HCT116 (cell line): Measurements from ENCODE around the gene SIRPA. TPM values are rescaled to one million over a fixed set of nuclear protein-coding genes. Genes with fewer than 3 reads are reported as not detected.

Experiments
- ATAC-seq: fragments of 200-7000 bp; cut with Tn5 transposase; 2 replicates; pipeline ENCODE4 v1.9.1; 2020; ENCODE audit warnings: mild to moderate bottlenecking, moderate library complexity
- BruUV-seq: library from RNA; stranded (reverse); fragments of 400-500 nt; replicated peaks from 2 replicates; lab custom pipeline; 2021; lab: Mats Ljungman, UMichigan
- CTCF ChIA-PET: fragments of 300-600 bp; sonication (Branson Sonifier 250); formaldehyde crosslinking; loops from one replicate; lab custom pipeline; 2021; ENCODE audit warnings: antibody characterized with exemption; lab: Charles Lee
- POLR2A ChIA-PET: fragments of 300-600, 350-600 bp; sonication (Branson Sonifier 250); formaldehyde crosslinking; loops from one replicate; lab custom pipeline; 2021; ENCODE audit warnings: antibody characterized with exemption; lab: Charles Lee
- RAD21 ChIA-PET, 2 experiments: fragments of 300-600 bp; sonication (Branson Sonifier 250); formaldehyde crosslinking; loops; one replicate each; lab custom pipeline; 2023; ENCODE audit warnings: low total read pairs in 2 of 2; ENCODE audit not compliant: uncharacterized antibody in 2 of 2, unreplicated experiment in 2 of 2, low non-redundant PET in 1 of 2; lab: Charles Lee
- DNase-seq: peaks from one replicate; pipeline ENCODE4 v3.0.0-alpha.2; 2010; ENCODE audit warnings: low read depth, low spot score
- H2AFZ ChIP-seq: fragments of 200-600 bp; shearing (Covaris generic), sonication (generic); 2 replicates; pipeline ENCODE4 v1.6.1; 2017; ENCODE audit warnings: low read depth, mixed run types, mixed read lengths, antibody characterized with exemption, low read length; ENCODE audit not compliant: poor library complexity, severe bottlenecking
- H3K27ac ChIP-seq: 2 replicates; pipeline ENCODE4 v1.5.1; 2012; ENCODE audit warnings: low read depth, low read length
- H3K27me3 ChIP-seq: fragments of 200-600 bp; sonication (generic); 2 replicates; pipeline ENCODE4 v1.6.1; 2016; ENCODE audit warnings: mixed run types, low read length, mixed read lengths; ENCODE audit not compliant: insufficient read depth
- H3K36me3 ChIP-seq, 2 experiments: fragments of 200-500 bp in 1 of 2; fragments of 200-600 bp in 1 of 2; sonication (Bioruptor generic) in 1 of 2; sonication (generic) in 1 of 2; 2 replicates each; pipeline versions ENCODE4 v1.5.1 to v1.6.1; 2014 to 2016; ENCODE audit warnings: low read length in 2 of 2, inconsistent platforms in 1 of 2, mixed read lengths in 1 of 2, mixed run types in 1 of 2; ENCODE audit not compliant: insufficient read depth in 2 of 2, control insufficient read depth in 1 of 2
- H3K4me1 ChIP-seq, 2 experiments: fragments of 200-600 bp in 1 of 2; sonication (generic) in 1 of 2; 2 replicates each; pipeline versions ENCODE4 v1.5.1 to v1.6.1; 2012 to 2017; ENCODE audit warnings: low read length in 2 of 2, inconsistent platforms in 1 of 2, mild to moderate bottlenecking in 1 of 2, mixed read lengths in 1 of 2, mixed run types in 1 of 2, moderate library complexity in 1 of 2; ENCODE audit not compliant: insufficient read depth in 2 of 2, control insufficient read depth in 1 of 2
- H3K4me2 ChIP-seq: fragments of 200-600 bp; sonication (generic); 2 replicates; pipeline ENCODE4 v1.6.1; 2017; ENCODE audit warnings: mixed run types, low read length, mixed read lengths
- H3K4me3 ChIP-seq, 2 experiments: fragments of 200-600 bp in 1 of 2; sonication (generic) in 1 of 2; replicated peaks in 1 of 2; 2 replicates each; pipeline ENCODE4 v1.5.1; 2011 to 2016; ENCODE audit warnings: low read length in 2 of 2, control low read depth in 1 of 2, low read depth in 1 of 2, mild to moderate bottlenecking in 1 of 2, mixed read lengths in 1 of 2, mixed run types in 1 of 2
- H3K79me2 ChIP-seq: fragments of 200-600 bp; sonication (generic); 2 replicates; pipeline ENCODE4 v1.6.1; 2017; ENCODE audit warnings: mild to moderate bottlenecking, mixed run types, low read length, moderate library complexity, mixed read lengths; ENCODE audit not compliant: insufficient read depth
- H3K9ac ChIP-seq: fragments of 200-600 bp; sonication (generic); 2 replicates; pipeline ENCODE4 v1.6.1; 2016; ENCODE audit warnings: low read length, mixed read lengths
- H3K9me2 ChIP-seq: fragments of 200-600 bp; sonication (generic), shearing (Covaris generic); 2 replicates; pipeline ENCODE4 v1.6.1; 2017; ENCODE audit warnings: mixed run types, mild to moderate bottlenecking, moderate library complexity; ENCODE audit not compliant: insufficient read depth
- H3K9me3 ChIP-seq, 2 experiments: fragments of 200-500 bp in 1 of 2; fragments of 200-600 bp in 1 of 2; sonication (Bioruptor generic) in 1 of 2; sonication (generic) in 1 of 2; 2 replicates each; pipeline ENCODE4 v1.6.1; 2014 to 2017; ENCODE audit warnings: low read length in 2 of 2, mixed read lengths in 2 of 2, inconsistent platforms in 1 of 2, low read depth in 1 of 2, mild to moderate bottlenecking in 1 of 2, mixed run types in 1 of 2, moderate library complexity in 1 of 2; ENCODE audit not compliant: control insufficient read depth in 1 of 2, insufficient read depth in 1 of 2
- H4K20me1 ChIP-seq: fragments of 200-600 bp; sonication (generic), shearing (Covaris generic); 2 replicates; pipeline ENCODE4 v1.6.1; 2017; ENCODE audit warnings: mixed run types, mild to moderate bottlenecking, moderate library complexity; ENCODE audit not compliant: insufficient read depth
- CBX3 ChIP-seq: IDR thresholded peaks from 2 replicates; pipeline ENCODE4 v1.6.1; 2012; ENCODE audit warnings: low read depth
- EGR1 ChIP-seq: IDR thresholded peaks from 2 replicates; pipeline ENCODE4 v1.6.1; 2012; ENCODE audit warnings: low read depth
- ELF1 ChIP-seq: IDR thresholded peaks from 2 replicates; pipeline ENCODE4 v1.6.1; 2012; ENCODE audit warnings: low read depth, borderline replicate concordance
- EZH2phosphoT487 ChIP-seq: fragments of 200-600 bp; IDR thresholded peaks from 2 replicates; pipeline ENCODE4 v1.6.1; 2018; ENCODE audit warnings: antibody characterized with exemption, borderline replicate concordance
- FOSL1 ChIP-seq: IDR thresholded peaks from 2 replicates; pipeline ENCODE4 v1.6.1; 2012; ENCODE audit warnings: low read depth
- JUND ChIP-seq: IDR thresholded peaks from 2 replicates; pipeline ENCODE4 v1.6.1; 2012
- POLR2A ChIP-seq: IDR thresholded peaks from 2 replicates; pipeline ENCODE4 v1.7.0; 2011; ENCODE audit warnings: borderline replicate concordance; ENCODE audit not compliant: insufficient read depth, insufficient read length; ENCODE audit errors: extremely low read depth
- POLR2AphosphoS5 ChIP-seq: IDR thresholded peaks from 2 replicates; pipeline ENCODE4 v1.6.1; 2011; ENCODE audit warnings: mild to moderate bottlenecking, low read depth, low read length, moderate library complexity
- REST ChIP-seq: IDR thresholded peaks from 2 replicates; pipeline ENCODE4 v1.6.1; 2012; ENCODE audit warnings: low read depth
- SP1 ChIP-seq: IDR thresholded peaks from 2 replicates; pipeline ENCODE4 v1.6.1; 2012; ENCODE audit warnings: low read depth
- SRF ChIP-seq: IDR thresholded peaks from 2 replicates; pipeline ENCODE4 v1.6.1; 2012; ENCODE audit warnings: low read depth
- TCF7L2 ChIP-seq: IDR thresholded peaks from 2 replicates; pipeline ENCODE4 v1.7.0; 2011; ENCODE audit warnings: borderline replicate concordance, inconsistent platforms; ENCODE audit not compliant: insufficient read depth, insufficient read length; ENCODE audit errors: extremely low read depth
- YY1 ChIP-seq: IDR thresholded peaks from 2 replicates; pipeline ENCODE4 v1.6.1; 2011; ENCODE audit warnings: low read length, low read depth, moderate library complexity, mild to moderate bottlenecking; ENCODE audit not compliant: insufficient replicate concordance; ENCODE audit errors: extremely low read depth
- ZFX ChIP-seq: fragments of 450-650 bp; IDR thresholded peaks from 2 replicates; pipeline ENCODE4 v1.6.1; 2017
- ZNF274 ChIP-seq: fragments of 200-500 bp; sonication (Bioruptor generic); IDR thresholded peaks from 2 replicates; pipeline ENCODE4 v1.6.1; 2014; ENCODE audit warnings: mild to moderate bottlenecking, low read depth, low read length, inconsistent platforms
- intact Hi-C: fragments of 100-400 bp; cut with micrococcal nuclease; formaldehyde crosslinking; loops from 2 replicates; pipeline ENCODE4 v1.10.0; 2022
- total RNA-seq: library from RNA; stranded (reverse); gene quantifications from one replicate; pipeline ENCODE4 v1.2.1, GENCODE V29; 2021; ENCODE audit not compliant: unreplicated experiment
- TF ChIP-seq, protein P1 (sequence below): IDR thresholded peaks from 2 replicates; pipeline ENCODE4 v1.6.1; 2012
- TF ChIP-seq, protein P2 (sequence below): IDR thresholded peaks from 2 replicates; pipeline ENCODE4 v1.6.1; 2012
- TF ChIP-seq, protein P3 (sequence below), 3 experiments: fragments of 200-600 bp in 1 of 3; sonication (generic) in 1 of 3; IDR thresholded peaks in 2 of 3; conservative IDR thresholded peaks in 1 of 3; 2 replicates each; pipeline ENCODE4 v1.5.1; 2012 to 2017; ENCODE audit warnings: low read depth in 2 of 3, low read length in 2 of 3, antibody characterized with exemption in 1 of 3, borderline replicate concordance in 1 of 3, control low read depth in 1 of 3, mild to moderate bottlenecking in 1 of 3, mixed read lengths in 1 of 3, mixed run types in 1 of 3, moderate library complexity in 1 of 3; ENCODE audit not compliant: insufficient read depth in 1 of 3

The SIRPA gene
- total RNA-seq, 1 experiment from 2014 or later = 15.3 TPM

GRCh38 chr20:1983301-1983700, 88.1 kb downstream of the SIRPA start:
- TF ChIP-seq EGR1 (no peak), CBX3 (no peak), FOSL1 (no peak), YY1 (no peak), ZNF274 (no peak), SRF (no peak), TCF7L2 (no peak), POLR2AphosphoS5 (no peak), POLR2A (no peak), JUND (no peak), ELF1 (no peak), SP1 (no peak), ZFX (no peak), REST (no peak), EZH2phosphoT487 (no peak)
- TF ChIP-seq, protein P1, sequence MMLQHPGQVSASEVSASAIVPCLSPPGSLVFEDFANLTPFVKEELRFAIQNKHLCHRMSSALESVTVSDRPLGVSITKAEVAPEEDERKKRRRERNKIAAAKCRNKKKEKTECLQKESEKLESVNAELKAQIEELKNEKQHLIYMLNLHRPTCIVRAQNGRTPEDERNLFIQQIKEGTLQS = no peak
- TF ChIP-seq, protein P2, sequence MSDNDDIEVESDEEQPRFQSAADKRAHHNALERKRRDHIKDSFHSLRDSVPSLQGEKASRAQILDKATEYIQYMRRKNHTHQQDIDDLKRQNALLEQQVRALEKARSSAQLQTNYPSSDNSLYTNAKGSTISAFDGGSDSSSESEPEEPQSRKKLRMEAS = no peak
- TF ChIP-seq, protein P3, sequence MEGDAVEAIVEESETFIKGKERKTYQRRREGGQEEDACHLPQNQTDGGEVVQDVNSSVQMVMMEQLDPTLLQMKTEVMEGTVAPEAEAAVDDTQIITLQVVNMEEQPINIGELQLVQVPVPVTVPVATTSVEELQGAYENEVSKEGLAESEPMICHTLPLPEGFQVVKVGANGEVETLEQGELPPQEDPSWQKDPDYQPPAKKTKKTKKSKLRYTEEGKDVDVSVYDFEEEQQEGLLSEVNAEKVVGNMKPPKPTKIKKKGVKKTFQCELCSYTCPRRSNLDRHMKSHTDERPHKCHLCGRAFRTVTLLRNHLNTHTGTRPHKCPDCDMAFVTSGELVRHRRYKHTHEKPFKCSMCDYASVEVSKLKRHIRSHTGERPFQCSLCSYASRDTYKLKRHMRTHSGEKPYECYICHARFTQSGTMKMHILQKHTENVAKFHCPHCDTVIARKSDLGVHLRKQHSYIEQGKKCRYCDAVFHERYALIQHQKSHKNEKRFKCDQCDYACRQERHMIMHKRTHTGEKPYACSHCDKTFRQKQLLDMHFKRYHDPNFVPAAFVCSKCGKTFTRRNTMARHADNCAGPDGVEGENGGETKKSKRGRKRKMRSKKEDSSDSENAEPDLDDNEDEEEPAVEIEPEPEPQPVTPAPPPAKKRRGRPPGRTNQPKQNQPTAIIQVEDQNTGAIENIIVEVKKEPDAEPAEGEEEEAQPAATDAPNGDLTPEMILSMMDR (IDR thresholded peaks at IDR 0.05 in 2 of 3, conservative IDR thresholded peaks at IDR 0.05 in 1 of 3; ENCODE audit: borderline replicate concordance in 1 of 3, insufficient read depth in 1 of 3, low read depth in 2 of 3, low read length in 2 of 3) = no peak
- TF ChIP-seq, all 23 proteins: peak for 0
- DNase-seq (no peak), ATAC-seq (no peak)
- Histone ChIP-seq H3K9me3 (no peaks in the 10 kb centered on the region), H3K4me2 (no peak overlapping the region), H3K9me2 (no peaks in the 10 kb centered on the region), H3K79me2 (no peaks in the 10 kb centered on the region), H3K4me1 (no peaks in the 10 kb centered on the region), H2AFZ (no peak overlapping the region), H4K20me1 (no peaks in the 10 kb centered on the region), H3K9ac (no peak overlapping the region), H3K27ac (no peak overlapping the region), H3K4me3 (no peak overlapping the region), H3K36me3 (no peaks in the 10 kb centered on the region), H3K27me3 (peaks cover 97% of the 10 kb centered on the region)
- intact Hi-C loops = no loop called here
- no TSS peak for BruUV-seq
- ChIA-PET POLR2A (no interaction called here), RAD21 (no interaction called here), CTCF (no interaction called here)
